Panc1 (cell line): ENCODE data around the gene NUDT4B. TPM values are rescaled to one million over a fixed set of nuclear protein-coding genes. Genes with fewer than 3 reads are reported as not detected.
"Not testable (repeated sequence)": the region's sequence is repeated elsewhere in the genome, so short reads cannot be mapped to it uniquely, and the experiment has no call there.

Experiments used
- ATAC-seq: fragments of 200-7000 bp; cut with Tn5 transposase; 2 replicates; pipeline ENCODE4 v1.9.1; 2020; ENCODE audit warnings: mild to moderate bottlenecking, moderate library complexity
- BruUV-seq: library from RNA; stranded (reverse); fragments of 400-500 nt; replicated peaks from 2 replicates; lab custom pipeline; 2021; lab: Mats Ljungman, UMichigan
- CTCF ChIA-PET: fragments of 300-600 bp; sonication (Branson Sonifier 250); formaldehyde crosslinking; loops from one replicate; lab custom pipeline; 2022; ENCODE audit warnings: antibody characterized with exemption; lab: Charles Lee
- POLR2A ChIA-PET: fragments of 300-600 bp; sonication (Branson Sonifier 250); formaldehyde crosslinking; loops from one replicate; lab custom pipeline; 2022; ENCODE audit warnings: antibody characterized with exemption; lab: Charles Lee
- DNase-seq: peaks from one replicate; pipeline ENCODE4 v3.0.0-alpha.2; 2010; ENCODE audit warnings: low read depth, low spot score
- H3K27ac ChIP-seq: 2 replicates; pipeline ENCODE4 v1.5.1; 2011; ENCODE audit warnings: mild to moderate bottlenecking, low read length, inconsistent platforms
- H3K27me3 ChIP-seq: fragments of 200-500 bp; sonication (Bioruptor generic); 2 replicates; pipeline ENCODE4 v1.6.0; 2014; ENCODE audit warnings: low read length, inconsistent platforms; ENCODE audit not compliant: control insufficient read depth, insufficient read depth
- H3K36me3 ChIP-seq: fragments of 200-500 bp; sonication (Bioruptor generic); 2 replicates; pipeline ENCODE4 v1.5.1; 2014; ENCODE audit warnings: inconsistent platforms, mild to moderate bottlenecking, low read length, moderate library complexity; ENCODE audit not compliant: control insufficient read depth, insufficient read depth
- H3K4me1 ChIP-seq: 2 replicates; pipeline ENCODE4 v1.5.1; 2011; ENCODE audit warnings: inconsistent platforms, mild to moderate bottlenecking, low read length, moderate library complexity; ENCODE audit not compliant: control insufficient read depth, insufficient read depth
- H3K4me3 ChIP-seq, 2 experiments: 2 replicates each; pipeline ENCODE4 v1.5.1; 2011 to 2012; ENCODE audit warnings: low read depth in 2 of 2, low read length in 2 of 2, mild to moderate bottlenecking in 2 of 2, inconsistent platforms in 1 of 2, moderate library complexity in 1 of 2
- H3K9me3 ChIP-seq: fragments of 200-500 bp; sonication (Bioruptor generic); 2 replicates; pipeline ENCODE4 v1.5.1; 2014; ENCODE audit warnings: low read depth, mild to moderate bottlenecking, inconsistent platforms, low read length, moderate library complexity; ENCODE audit not compliant: control insufficient read depth, insufficient read depth
- in situ Hi-C: cut with HindIII; loops from 2 replicates; pipeline ENCODE4 v1.10.0; 2016; ENCODE audit warnings: low sequenced_read_pairs, low pct_unique_long_range_greater_than_20kb
- intact Hi-C: fragments of 100-400 bp; cut with micrococcal nuclease; formaldehyde crosslinking; loops from one replicate; pipeline ENCODE4 v1.10.0; 2022; ENCODE audit not compliant: unreplicated experiment
- total RNA-seq: library from RNA; stranded (reverse); gene quantifications from one replicate; pipeline ENCODE4 v1.2.1, GENCODE V29; 2021; ENCODE audit not compliant: unreplicated experiment

Gene NUDT4B
- total RNA-seq, 1 experiment from 2014 or later, result 0.59 TPM

DNA sequence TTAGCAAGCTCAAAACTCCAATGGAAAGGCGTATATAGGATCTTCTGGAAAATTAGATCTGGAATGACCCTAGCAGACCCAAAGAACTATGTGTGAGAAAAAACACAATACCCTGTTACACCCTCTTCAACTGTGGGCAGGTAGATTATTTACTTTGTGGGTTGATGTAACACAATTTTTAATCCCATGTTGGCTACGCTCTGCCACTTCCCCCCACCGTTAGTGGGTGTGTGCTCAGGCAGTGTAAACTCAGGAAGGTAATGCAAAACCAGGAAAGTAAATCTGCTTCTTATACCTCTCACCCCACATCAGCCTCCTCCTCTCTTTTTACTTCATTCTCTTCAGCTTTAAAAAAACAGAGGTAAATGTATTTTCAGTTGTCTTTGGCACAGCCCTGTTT lies 23.7 kb upstream of the NUDT4B start:
- CTCF ChIA-PET, intact Hi-C loops, DNase-seq, H3K9me3 ChIP-seq, POLR2A ChIA-PET, H3K27me3 ChIP-seq, in situ Hi-C loops, H3K36me3 ChIP-seq, H3K4me1 ChIP-seq, H3K27ac ChIP-seq, ATAC-seq, BruUV-seq, H3K4me3 ChIP-seq: not testable (repeated sequence)

DNA sequence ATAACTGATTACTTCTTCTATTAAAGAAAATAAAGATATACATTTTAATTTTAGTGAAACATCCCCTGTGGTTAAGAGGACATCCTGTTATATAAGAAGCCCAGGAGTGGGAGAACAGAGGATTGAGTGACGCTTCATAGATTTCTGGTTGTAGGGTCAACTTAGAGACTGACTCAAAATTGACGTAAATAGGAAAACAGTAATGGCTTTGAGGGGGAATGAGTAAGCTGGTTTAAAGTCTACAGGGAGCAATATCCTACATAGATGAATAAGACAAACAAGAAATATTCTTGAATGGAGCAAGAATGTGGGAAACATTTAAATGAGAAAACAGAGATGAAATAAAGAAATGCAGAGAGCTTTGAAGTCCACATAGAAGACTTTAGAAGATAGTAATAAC lies 20.7 kb upstream of the NUDT4B start:
- H3K36me3 ChIP-seq, H3K9me3 ChIP-seq, DNase-seq, in situ Hi-C loops, H3K27me3 ChIP-seq, ATAC-seq, POLR2A ChIA-PET, H3K27ac ChIP-seq, H3K4me3 ChIP-seq, H3K4me1 ChIP-seq, intact Hi-C loops, CTCF ChIA-PET, BruUV-seq: not testable (repeated sequence)

DNA sequence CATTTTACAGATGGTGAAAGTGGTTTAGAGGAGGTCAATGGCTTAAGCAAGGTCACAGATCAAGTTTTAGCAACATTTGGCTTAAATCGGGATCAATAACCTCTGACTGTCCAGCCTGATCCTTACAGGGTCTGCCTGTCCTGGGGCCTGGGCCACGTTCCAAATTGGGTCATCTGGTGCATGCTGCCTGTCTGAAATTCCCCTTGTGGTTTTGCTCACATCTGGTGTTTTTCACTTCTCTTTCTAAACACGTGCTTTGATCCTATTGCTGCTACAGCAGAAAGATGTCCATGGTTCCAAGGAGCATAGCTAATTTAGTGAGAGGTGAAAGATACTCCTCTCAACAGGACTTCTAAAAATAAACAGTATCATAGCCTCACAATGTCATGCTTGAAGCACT lies 19.4 kb upstream of the NUDT4B start:
- H3K9me3 ChIP-seq, BruUV-seq, DNase-seq, H3K4me1 ChIP-seq, H3K27ac ChIP-seq, in situ Hi-C loops, CTCF ChIA-PET, intact Hi-C loops, H3K36me3 ChIP-seq, H3K4me3 ChIP-seq, ATAC-seq, H3K27me3 ChIP-seq, POLR2A ChIA-PET: not testable (repeated sequence)

DNA sequence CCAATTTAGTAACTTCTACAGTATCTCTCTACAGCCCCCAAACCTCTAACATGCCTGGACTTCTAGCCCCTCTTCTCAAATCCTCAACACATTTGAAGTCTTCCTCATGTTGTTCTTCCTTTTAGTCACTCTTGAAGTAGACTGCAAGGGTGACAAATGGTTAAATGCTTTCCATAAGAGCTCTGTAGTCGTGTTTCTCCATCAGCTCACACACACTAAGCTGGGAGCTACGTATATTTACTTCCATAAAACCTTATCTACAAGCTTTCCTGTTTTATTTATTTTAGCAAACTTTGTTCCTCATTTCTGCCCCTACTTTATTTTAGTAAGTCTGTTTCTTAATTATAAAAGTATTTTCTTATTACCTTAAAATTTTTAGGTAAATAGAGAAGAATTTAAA lies 19.0 kb upstream of the NUDT4B start:
- in situ Hi-C loops, BruUV-seq, H3K4me1 ChIP-seq, POLR2A ChIA-PET, CTCF ChIA-PET, H3K4me3 ChIP-seq, H3K36me3 ChIP-seq, DNase-seq, H3K9me3 ChIP-seq, H3K27ac ChIP-seq, H3K27me3 ChIP-seq, ATAC-seq, intact Hi-C loops: not testable (repeated sequence)

DNA sequence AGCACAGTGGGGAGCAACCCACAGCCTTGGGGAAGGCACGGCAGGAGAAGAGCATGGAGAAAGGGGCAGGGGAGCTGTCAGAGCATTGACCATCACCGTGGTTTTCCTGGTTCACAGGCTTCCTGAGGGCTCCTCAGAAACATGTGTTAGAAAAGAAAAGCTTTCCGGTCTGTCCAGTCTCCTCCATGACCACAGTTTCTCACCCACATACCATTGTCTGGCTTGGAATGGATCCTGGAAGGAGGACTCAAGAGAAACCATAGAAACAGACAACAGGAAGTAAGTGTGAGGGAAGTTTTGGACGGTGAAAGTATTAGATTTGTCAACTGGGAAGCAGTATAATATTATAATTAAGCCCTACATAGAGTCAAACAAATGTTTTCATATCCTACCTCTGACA lies 16.3 kb upstream of the NUDT4B start:
- not testable (repeated sequence) for ATAC-seq, BruUV-seq

DNA sequence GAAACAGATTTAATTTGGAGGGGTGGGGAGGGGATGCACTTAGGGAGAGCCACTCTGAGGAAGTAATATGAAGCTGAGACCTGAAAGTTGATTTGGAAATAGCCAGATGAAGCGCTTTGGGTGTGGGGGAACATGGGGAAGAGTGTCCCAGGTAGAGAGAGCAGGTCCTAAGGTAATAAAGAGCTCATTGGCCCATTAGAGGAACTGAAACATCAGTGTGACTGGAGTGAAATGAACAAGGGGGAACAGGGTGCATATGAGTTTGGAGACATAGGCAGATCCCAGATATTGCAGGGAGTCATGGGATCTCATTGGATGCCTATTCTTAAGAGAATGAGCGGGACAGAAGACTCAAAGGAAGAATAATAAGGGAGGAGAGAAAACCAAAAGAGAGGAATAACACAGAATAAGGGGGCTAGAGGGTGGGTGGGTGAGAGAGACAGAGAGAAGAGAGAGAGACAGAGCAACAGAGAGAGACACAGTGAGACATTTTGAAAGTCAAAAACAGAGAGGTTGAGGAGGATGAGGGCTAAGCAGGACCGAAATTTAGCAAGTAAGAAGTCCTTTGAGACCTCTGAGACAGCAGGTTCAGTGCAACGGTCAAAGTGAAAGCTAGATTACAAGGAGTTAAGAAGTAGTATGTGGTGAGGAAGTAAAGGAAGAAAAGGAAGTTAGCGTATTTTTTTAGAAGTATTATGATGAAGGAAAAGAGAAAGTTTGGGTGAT lies 14.8 kb upstream of the NUDT4B start:
- H3K36me3 ChIP-seq, POLR2A ChIA-PET, H3K9me3 ChIP-seq, H3K4me3 ChIP-seq, BruUV-seq, CTCF ChIA-PET, H3K27ac ChIP-seq, H3K27me3 ChIP-seq, in situ Hi-C loops, ATAC-seq, intact Hi-C loops, H3K4me1 ChIP-seq, DNase-seq: not testable (repeated sequence)

More for the DNA sequence above, 16.3 kb upstream of the NUDT4B start:
- H3K27ac ChIP-seq, H3K9me3 ChIP-seq, H3K4me1 ChIP-seq, POLR2A ChIA-PET, H3K27me3 ChIP-seq, in situ Hi-C loops, intact Hi-C loops, H3K36me3 ChIP-seq, H3K4me3 ChIP-seq, CTCF ChIA-PET, DNase-seq: not testable (repeated sequence)

DNA sequence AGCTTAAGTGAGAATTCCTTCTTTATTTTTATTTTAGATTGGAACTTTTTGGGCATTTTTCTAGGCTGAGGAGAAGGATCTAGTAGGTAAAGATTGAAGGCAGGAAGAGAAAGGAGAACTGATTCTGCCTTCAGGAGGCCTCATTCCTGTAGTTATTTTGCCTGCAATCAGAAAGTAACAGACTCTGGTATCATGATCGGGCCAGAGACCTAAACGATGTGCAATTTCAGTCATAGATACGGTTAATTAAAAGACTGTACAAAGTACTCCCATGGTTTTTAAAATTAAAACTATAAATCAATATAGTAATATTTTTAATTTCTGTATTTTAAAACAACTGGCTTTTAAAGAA lies 14.3 kb upstream of the NUDT4B start:
- DNase-seq, H3K27ac ChIP-seq, H3K36me3 ChIP-seq, H3K9me3 ChIP-seq, intact Hi-C loops, H3K4me1 ChIP-seq, H3K27me3 ChIP-seq, in situ Hi-C loops, BruUV-seq, ATAC-seq, CTCF ChIA-PET, H3K4me3 ChIP-seq, POLR2A ChIA-PET: not testable (repeated sequence)
